ENCODE data around the gene AGBL3. TPM values are rescaled to one million over a fixed set of nuclear protein-coding genes. Genes with fewer than 3 reads are reported as not detected.
"Not testable (repeated sequence)": the region's sequence is repeated elsewhere in the genome, so short reads cannot be mapped to it uniquely, and the experiment has no call there.

AGBL3 gene
- total RNA-seq, 4 donors from 2014 or later: 0.35 to 3.6 (median 0.55) TPM

DNA sequence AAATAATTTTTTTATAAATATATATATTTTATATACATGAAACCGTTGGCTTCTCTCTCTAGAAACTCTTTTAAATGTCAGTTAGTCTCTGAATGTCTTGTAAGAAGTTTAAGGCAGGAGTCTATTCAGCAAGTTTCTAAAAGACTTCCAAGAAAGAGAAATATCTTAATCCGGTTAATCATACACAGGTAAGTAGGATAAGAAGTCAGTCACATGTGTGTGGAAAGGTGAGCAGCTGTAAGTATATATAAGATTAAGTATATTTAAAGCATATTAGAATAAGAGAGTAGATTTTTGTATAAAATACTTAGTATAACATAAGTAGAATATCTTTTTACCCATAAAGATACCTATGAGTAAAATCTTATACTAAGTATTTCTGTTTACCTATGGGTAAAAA is 48.9 kb downstream of the AGBL3 start:
- Histone ChIP-seq H3K4me3 (no peak overlapping the region), H3K4me1 (no peaks in the 10 kb centered on the region), H3K27ac (no peak overlapping the region), H3K27me3 (no peaks in the 10 kb centered on the region), H3K9me3 (no peaks in the 10 kb centered on the region), H3K36me3 (no peaks in the 10 kb centered on the region)
- no peak for TF ChIP-seq POLR2A (IDR thresholded peaks at IDR 0.05)
- TF ChIP-seq, protein P1, sequence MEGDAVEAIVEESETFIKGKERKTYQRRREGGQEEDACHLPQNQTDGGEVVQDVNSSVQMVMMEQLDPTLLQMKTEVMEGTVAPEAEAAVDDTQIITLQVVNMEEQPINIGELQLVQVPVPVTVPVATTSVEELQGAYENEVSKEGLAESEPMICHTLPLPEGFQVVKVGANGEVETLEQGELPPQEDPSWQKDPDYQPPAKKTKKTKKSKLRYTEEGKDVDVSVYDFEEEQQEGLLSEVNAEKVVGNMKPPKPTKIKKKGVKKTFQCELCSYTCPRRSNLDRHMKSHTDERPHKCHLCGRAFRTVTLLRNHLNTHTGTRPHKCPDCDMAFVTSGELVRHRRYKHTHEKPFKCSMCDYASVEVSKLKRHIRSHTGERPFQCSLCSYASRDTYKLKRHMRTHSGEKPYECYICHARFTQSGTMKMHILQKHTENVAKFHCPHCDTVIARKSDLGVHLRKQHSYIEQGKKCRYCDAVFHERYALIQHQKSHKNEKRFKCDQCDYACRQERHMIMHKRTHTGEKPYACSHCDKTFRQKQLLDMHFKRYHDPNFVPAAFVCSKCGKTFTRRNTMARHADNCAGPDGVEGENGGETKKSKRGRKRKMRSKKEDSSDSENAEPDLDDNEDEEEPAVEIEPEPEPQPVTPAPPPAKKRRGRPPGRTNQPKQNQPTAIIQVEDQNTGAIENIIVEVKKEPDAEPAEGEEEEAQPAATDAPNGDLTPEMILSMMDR (IDR thresholded peaks at IDR 0.05): no peak
- intact Hi-C loops (cut with DNase I): no loop called here
- WGBS, 2 donors: 68 to 75% methylated on average over 2 of the region's 2 CpGs
- DNase-seq: no peak

- 80% methylated on average over 4 to 9 of the region's 12 CpGs for WGBS, 2 donors
- H3K4me1 ChIP-seq; intact Hi-C loops (cut with DNase I); H3K27me3 ChIP-seq; H3K36me3 ChIP-seq; DNase-seq; H3K27ac ChIP-seq; H3K4me3 ChIP-seq: not testable (repeated sequence)
- H3K9me3 ChIP-seq: peaks cover 0 to 14% (median 13%) of the 10 kb centered on the region in 3 donors
Measured at GRCh38 chr7:135067017-135067416, 80.7 kb downstream of the AGBL3 start.

DNA sequence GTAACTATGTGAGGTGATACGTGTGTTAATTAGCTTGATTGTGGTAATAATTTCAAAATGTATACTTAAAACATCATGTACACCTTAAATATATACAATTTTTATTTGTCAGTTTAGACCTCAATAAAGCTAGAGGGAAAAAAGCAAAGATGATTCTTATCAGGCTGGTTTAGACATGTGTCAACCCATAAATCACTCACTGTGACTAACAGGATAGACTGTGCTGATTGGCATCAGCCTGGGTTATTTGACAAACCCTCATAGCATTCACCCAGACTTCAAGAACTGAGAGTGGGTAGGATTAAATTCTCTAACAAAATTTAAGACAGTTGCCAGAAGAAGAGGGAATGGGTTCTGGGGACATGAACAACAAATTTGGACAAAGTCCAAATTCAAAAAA is 87.8 kb downstream of the AGBL3 start:
- no peaks in the 10 kb centered on the region for H3K4me1 ChIP-seq
- TF ChIP-seq POLR2A (IDR thresholded peaks at IDR 0.05): no peak
- TF ChIP-seq, protein P1 (IDR thresholded peaks at IDR 0.05): no peak
- WGBS, 2 donors: 88% methylated on average over 1 of the region's 1 CpG
- DNase-seq: no peak
- no peaks in the 10 kb centered on the region for H3K9me3 ChIP-seq
- H3K27ac ChIP-seq: no peak overlapping the region
- no peaks in the 10 kb centered on the region for H3K27me3 ChIP-seq
- no peak overlapping the region for H3K4me3 ChIP-seq
- intact Hi-C loops (cut with DNase I): no loop called here
- no peaks in the 10 kb centered on the region for H3K36me3 ChIP-seq

DNA sequence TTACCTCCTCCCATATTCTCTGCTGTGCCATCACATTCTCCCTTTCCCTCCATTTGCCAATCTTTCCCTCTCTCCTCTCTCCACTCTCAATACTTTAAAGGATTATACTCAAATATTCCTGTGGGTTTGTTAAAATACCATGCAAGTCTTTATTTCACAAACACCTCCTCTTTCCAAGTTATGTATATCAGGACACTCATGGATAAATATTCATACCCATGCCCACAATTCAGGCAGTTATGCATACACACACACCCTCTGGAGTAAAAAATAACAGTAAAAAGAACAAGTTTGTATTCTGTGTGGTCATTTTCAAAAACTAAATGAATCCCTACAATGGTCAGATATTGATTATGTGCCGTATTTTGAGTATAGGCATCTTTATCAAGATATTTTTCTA is 88.2 kb downstream of the AGBL3 start:
- H3K27me3 ChIP-seq: no peaks in the 10 kb centered on the region
- no peak overlapping the region for H3K27ac ChIP-seq
- H3K4me1 ChIP-seq: no peaks in the 10 kb centered on the region
- H3K9me3 ChIP-seq: no peaks in the 10 kb centered on the region
- WGBS, 2 donors: 47 to 97% methylated on average over 1 of the region's 1 CpG
- intact Hi-C loops (cut with DNase I): no loop called here
- no peak for DNase-seq
- TF ChIP-seq, protein P1 (IDR thresholded peaks at IDR 0.05): no peak
- no peak for TF ChIP-seq POLR2A (IDR thresholded peaks at IDR 0.05)
- no peak overlapping the region for H3K4me3 ChIP-seq
- no peaks in the 10 kb centered on the region for H3K36me3 ChIP-seq

DNA sequence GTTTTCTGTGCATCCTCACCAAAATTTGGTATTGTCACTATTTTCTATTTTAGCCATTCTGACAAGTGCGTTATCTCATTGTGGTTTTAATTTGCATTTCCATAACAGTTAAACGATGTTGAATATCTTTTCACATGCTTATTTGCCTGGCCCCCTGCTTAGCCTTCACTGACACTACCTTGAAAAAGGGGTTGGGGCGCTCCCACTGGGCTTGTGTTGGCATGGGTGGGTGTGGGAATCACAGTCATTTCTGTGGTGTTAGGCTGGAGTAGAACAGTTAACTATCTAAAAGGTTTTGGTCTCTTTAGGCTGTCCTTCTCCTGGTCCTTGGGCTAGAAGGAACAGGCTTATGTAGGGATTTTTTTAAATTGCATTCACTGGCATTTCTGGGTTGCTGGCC is 89.4 kb downstream of the AGBL3 start:
- Histone ChIP-seq H3K27me3 (no peaks in the 10 kb centered on the region), H3K36me3 (no peaks in the 10 kb centered on the region), H3K4me1 (no peaks in the 10 kb centered on the region), H3K27ac (no peak overlapping the region), H3K4me3 (no peak overlapping the region), H3K9me3 (no peaks in the 10 kb centered on the region)
- no peak for DNase-seq
- 75 to 82% methylated on average over 3 of the region's 3 CpGs for WGBS, 2 donors
- TF ChIP-seq POLR2A (IDR thresholded peaks at IDR 0.05): no peak
- TF ChIP-seq, protein P1 (IDR thresholded peaks at IDR 0.05): no peak
- intact Hi-C loops (cut with DNase I): no loop called here

DNA sequence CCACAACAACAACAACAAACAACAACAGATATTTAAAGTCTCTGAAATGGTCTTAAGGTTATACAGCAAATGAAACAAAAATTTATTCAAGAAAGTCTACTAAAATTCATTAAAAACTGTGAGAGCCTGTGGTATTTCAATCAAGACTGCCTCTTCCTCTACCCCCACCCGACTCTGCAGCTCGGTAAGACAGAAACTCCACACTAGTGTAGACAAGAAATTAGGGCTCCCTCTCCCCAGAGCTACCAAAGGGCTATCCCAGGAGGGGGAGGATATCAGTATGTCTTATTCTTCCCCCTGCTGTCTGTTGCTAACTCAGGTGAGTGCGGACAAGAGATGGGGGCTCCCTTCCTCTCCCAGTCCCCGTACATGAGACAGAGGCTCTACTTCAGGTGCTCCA is 90.6 kb downstream of the AGBL3 start:
- H3K4me3 ChIP-seq: no peak overlapping the region
- no peak for TF ChIP-seq POLR2A (IDR thresholded peaks at IDR 0.05)
- TF ChIP-seq, protein P1 (IDR thresholded peaks at IDR 0.05): no peak
- intact Hi-C loops (cut with DNase I): no loop called here
- WGBS, 2 donors: 84 to 94% methylated on average over 4 of the region's 4 CpGs
- H3K4me1 ChIP-seq: no peaks in the 10 kb centered on the region
- H3K36me3 ChIP-seq: no peaks in the 10 kb centered on the region
- no peak for DNase-seq
- H3K27ac ChIP-seq: no peak overlapping the region
- H3K27me3 ChIP-seq: no peaks in the 10 kb centered on the region
- H3K9me3 ChIP-seq: no peaks in the 10 kb centered on the region
